CD14-positive monocyte (primary cell): ENCODE data around the gene MED26. TPM values are rescaled to one million over a fixed set of nuclear protein-coding genes. Genes with fewer than 3 reads are reported as not detected.

Experiments
- DNase-seq, 3 donors: peaks; one replicate each; pipeline ENCODE4 v3.0.0-alpha.2; 2011 to 2022
- H2AFZ ChIP-seq: 2 replicates; pipeline ENCODE4 v1.6.0; 2012; ENCODE audit warnings: mild to moderate bottlenecking, low read depth, low read length, inconsistent platforms; ENCODE audit not compliant: insufficient read depth, poor library complexity, severe bottlenecking
- H3K27ac ChIP-seq, 2 donors: 1 replicate in 1 of 2; 2 replicates in 1 of 2; pipeline ENCODE4 v1.5.1; 2012 to 2013; ENCODE audit warnings: low read length in 2 of 2, control low read depth in 1 of 2, inconsistent platforms in 1 of 2, low read depth in 1 of 2, mild to moderate bottlenecking in 1 of 2
- H3K27me3 ChIP-seq, 2 donors: one replicate each; pipeline versions ENCODE4 v1.6.0 to v1.6.1; 2011 to 2013; ENCODE audit warnings: low read length in 2 of 2; ENCODE audit not compliant: control insufficient read depth in 2 of 2, insufficient read depth in 2 of 2
- H3K36me3 ChIP-seq, 2 donors: replicated peaks in 1 of 2; 1 replicate in 1 of 2; 2 replicates in 1 of 2; pipeline versions ENCODE4 v1.5.1 to v1.6.1; 2012 to 2013; ENCODE audit warnings: low read length in 2 of 2, control low read depth in 1 of 2, inconsistent platforms in 1 of 2, mild to moderate bottlenecking in 1 of 2; ENCODE audit not compliant: insufficient read depth in 2 of 2, control insufficient read depth in 1 of 2
- H3K4me1 ChIP-seq, 2 donors: 1 replicate in 1 of 2; 2 replicates in 1 of 2; pipeline versions ENCODE4 v1.5.1 to v1.6.1; 2012 to 2013; ENCODE audit warnings: low read length in 2 of 2, control low read depth in 1 of 2, inconsistent platforms in 1 of 2, mild to moderate bottlenecking in 1 of 2, moderate library complexity in 1 of 2; ENCODE audit not compliant: insufficient read depth in 2 of 2, control insufficient read depth in 1 of 2
- H3K4me2 ChIP-seq: replicated peaks from 2 replicates; pipeline ENCODE3; 2012; ENCODE audit warnings: low read length, moderate library complexity, mild to moderate bottlenecking; ENCODE audit not compliant: poor library complexity, severe bottlenecking; ENCODE audit errors: extremely low read depth
- H3K4me3 ChIP-seq, 3 experiments: fragments of 200-600 bp in 1 of 3; sonication (generic) in 1 of 3; replicated peaks in 1 of 3; 1 replicate in 2 of 3; 2 replicates in 1 of 3; pipeline ENCODE4 v1.5.1; 2011 to 2013; ENCODE audit warnings: low read length in 3 of 3, mild to moderate bottlenecking in 3 of 3, control low read depth in 2 of 3, low read depth in 2 of 3, inconsistent platforms in 1 of 3, moderate library complexity in 1 of 3
- H3K79me2 ChIP-seq: 2 replicates; pipeline ENCODE4 v1.6.0; 2012; ENCODE audit warnings: mild to moderate bottlenecking, control low read depth, inconsistent platforms, low read length, moderate library complexity; ENCODE audit not compliant: insufficient read depth
- H3K9ac ChIP-seq: 2 replicates; pipeline ENCODE4 v1.6.0; 2017; ENCODE audit warnings: low read length, mild to moderate bottlenecking; ENCODE audit not compliant: insufficient read depth, poor library complexity, severe bottlenecking
- H3K9me3 ChIP-seq, 2 donors: replicated peaks in 1 of 2; 1 replicate in 1 of 2; 2 replicates in 1 of 2; pipeline versions ENCODE4 v1.5.1 to v1.6.1; 2012 to 2013; ENCODE audit warnings: low read length in 2 of 2, control low read depth in 1 of 2; ENCODE audit not compliant: control insufficient read depth in 1 of 2, insufficient read depth in 1 of 2
- H4K20me1 ChIP-seq: 2 replicates; pipeline ENCODE4 v1.6.0; 2012; ENCODE audit warnings: mild to moderate bottlenecking, low read length, control low read depth, moderate library complexity; ENCODE audit not compliant: insufficient read depth
- H3K27ac Mint-ChIP-seq, 7 donors: one replicate each; pipeline ENCODE4 v1.8.0; 2020; ENCODE audit warnings: mild to moderate bottlenecking in 7 of 7, mixed read lengths in 7 of 7, moderate library complexity in 6 of 7, inconsistent platforms in 2 of 7
- H3K27me3 Mint-ChIP-seq, 3 donors: one replicate each; pipeline ENCODE4 v1.8.0; 2021 to 2022; ENCODE audit warnings: low read depth in 3 of 3, mild to moderate bottlenecking in 3 of 3, mixed read lengths in 3 of 3, moderate library complexity in 3 of 3, inconsistent platforms in 1 of 3
- H3K36me3 Mint-ChIP-seq, 2 donors: one replicate each; pipeline ENCODE4 v1.8.0; 2020; ENCODE audit warnings: mixed read lengths in 2 of 2, inconsistent platforms in 1 of 2, mild to moderate bottlenecking in 1 of 2
- H3K4me1 Mint-ChIP-seq: one replicate; pipeline ENCODE4 v1.8.0; 2020; ENCODE audit warnings: mild to moderate bottlenecking, mixed read lengths
- H3K4me3 Mint-ChIP-seq, 2 donors: one replicate each; pipeline ENCODE4 v1.8.0; 2020; ENCODE audit warnings: mild to moderate bottlenecking in 2 of 2, mixed read lengths in 2 of 2, moderate library complexity in 1 of 2
- H3K9me3 Mint-ChIP-seq, 7 donors: one replicate each; pipeline ENCODE4 v1.8.0; 2020 to 2022; ENCODE audit warnings: mixed read lengths in 7 of 7, mild to moderate bottlenecking in 6 of 7, moderate library complexity in 6 of 7, inconsistent platforms in 2 of 7
- WGBS: methylation state at CpG from one replicate; pipeline ENCODE4 v1.1.5; 2013; ENCODE audit warnings: missing lambda C conversion rate; ENCODE audit not compliant: insufficient coverage; 5-methylcytosine and 5-hydroxymethylcytosine counted together
- intact Hi-C, 2 donors: fragments of 100-400 bp; cut with micrococcal nuclease; formaldehyde crosslinking; loops; one replicate each; pipeline versions ENCODE4 v1.15.0 to v1.15.1; 2023
- polyA plus RNA-seq, 3 donors: library from polyadenylated mRNA; depleted of rRNA in 1 of 3; unstranded in 2 of 3; stranded (reverse) in 1 of 3; fragments of 300-500 nt in 2 of 3; fragments of >200 nt in 1 of 3; fragmentation: Illumina TruSeq in 2 of 3; gene quantifications; 1 replicate in 2 of 3; 2 replicates in 1 of 3; pipeline ENCODE4 v1.2.3, GENCODE V29; 2012 to 2021
- TF ChIP-seq, protein P1 (sequence below): fragments of 200-600 bp; IDR thresholded peaks from one replicate; pipeline ENCODE4 v1.8.0; 2022; ENCODE audit warnings: antibody characterized with exemption, mild to moderate bottlenecking

The MED26 gene
- polyA plus RNA-seq, 3 donors, result 1.1 to 7.1 (median 2.1) TPM

- Histone ChIP-seq H3K4me2 (no peak overlapping the region), H3K9me3 (no peaks in the 10 kb centered on the region), H4K20me1 (peaks cover 42% of the 10 kb centered on the region), H3K4me1 (no peaks in the 10 kb centered on the region), H2AFZ (no peak overlapping the region), H3K36me3 (peaks cover 96 to 100% of the 10 kb centered on the region in 2 donors), H3K4me3 (no peak overlapping the region), H3K9ac (no peak overlapping the region), H3K27me3 (no peaks in the 10 kb centered on the region), H3K79me2 (peaks cover 9% of the 10 kb centered on the region), H3K27ac (no peak overlapping the region)
- no peaks in the 10 kb centered on the region for H3K9me3 Mint-ChIP-seq
- H3K27ac Mint-ChIP-seq, result no peak overlapping the region
- H3K4me3 Mint-ChIP-seq, result no peak overlapping the region
- no peak for DNase-seq
- TF ChIP-seq, protein P1, sequence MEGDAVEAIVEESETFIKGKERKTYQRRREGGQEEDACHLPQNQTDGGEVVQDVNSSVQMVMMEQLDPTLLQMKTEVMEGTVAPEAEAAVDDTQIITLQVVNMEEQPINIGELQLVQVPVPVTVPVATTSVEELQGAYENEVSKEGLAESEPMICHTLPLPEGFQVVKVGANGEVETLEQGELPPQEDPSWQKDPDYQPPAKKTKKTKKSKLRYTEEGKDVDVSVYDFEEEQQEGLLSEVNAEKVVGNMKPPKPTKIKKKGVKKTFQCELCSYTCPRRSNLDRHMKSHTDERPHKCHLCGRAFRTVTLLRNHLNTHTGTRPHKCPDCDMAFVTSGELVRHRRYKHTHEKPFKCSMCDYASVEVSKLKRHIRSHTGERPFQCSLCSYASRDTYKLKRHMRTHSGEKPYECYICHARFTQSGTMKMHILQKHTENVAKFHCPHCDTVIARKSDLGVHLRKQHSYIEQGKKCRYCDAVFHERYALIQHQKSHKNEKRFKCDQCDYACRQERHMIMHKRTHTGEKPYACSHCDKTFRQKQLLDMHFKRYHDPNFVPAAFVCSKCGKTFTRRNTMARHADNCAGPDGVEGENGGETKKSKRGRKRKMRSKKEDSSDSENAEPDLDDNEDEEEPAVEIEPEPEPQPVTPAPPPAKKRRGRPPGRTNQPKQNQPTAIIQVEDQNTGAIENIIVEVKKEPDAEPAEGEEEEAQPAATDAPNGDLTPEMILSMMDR, result no peak
- no peaks in the 10 kb centered on the region for H3K4me1 Mint-ChIP-seq
- H3K27me3 Mint-ChIP-seq, result no peaks in the 10 kb centered on the region
- intact Hi-C loops, result no loop called here
- WGBS, result 98% methylated on average over 12 of the region's 12 CpGs
- peaks cover 85 to 100% of the 10 kb centered on the region in 2 donors for H3K36me3 Mint-ChIP-seq
Observed at GRCh38 chr19:16531380-16531669, 96.7 kb downstream of the MED26 start.

DNA sequence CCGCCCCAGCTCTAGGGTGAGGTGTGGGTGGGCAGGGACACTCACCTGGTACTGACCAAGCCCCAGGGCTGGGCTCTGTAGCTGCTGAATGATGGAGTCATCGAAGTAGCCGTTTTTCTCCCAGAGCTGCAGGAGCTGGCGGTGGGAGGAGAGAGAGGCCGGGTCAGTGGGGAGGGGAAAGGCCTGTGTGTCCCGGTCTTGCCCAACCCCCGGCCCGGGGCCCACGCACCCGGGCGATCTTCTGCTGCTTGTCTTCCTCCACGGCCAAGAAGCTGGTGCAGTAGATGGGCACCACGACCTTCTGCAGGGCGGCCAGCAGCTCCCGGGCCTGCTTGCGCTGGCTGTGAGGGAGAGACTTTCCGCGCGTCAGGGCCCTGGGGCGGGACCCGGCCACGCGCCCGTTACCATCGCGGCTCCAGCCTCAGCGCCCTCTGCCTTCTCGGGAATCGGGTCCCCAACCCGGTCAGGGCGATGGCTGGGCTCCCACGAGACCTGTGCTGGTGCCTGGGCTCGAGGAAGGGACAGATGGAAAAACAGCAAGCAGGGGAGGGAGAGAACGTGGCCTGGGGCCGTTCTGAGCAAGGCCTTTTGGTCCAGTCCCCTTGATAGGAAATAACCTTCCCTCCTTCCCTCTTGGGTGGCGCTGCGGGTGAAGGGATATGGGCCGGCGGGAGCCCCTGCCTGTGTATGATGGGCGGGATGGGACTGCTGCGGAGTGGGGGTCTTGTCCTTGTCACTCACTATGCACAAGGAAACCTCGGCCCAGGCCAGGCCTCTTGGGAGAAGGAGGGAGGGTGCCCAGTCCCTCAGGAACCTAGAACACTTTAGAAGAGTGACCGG, 97.2 kb downstream of the MED26 start:
- Mint-ChIP-seq H3K4me1 (no peaks in the 10 kb centered on the region), H3K4me3 (no peak overlapping the region), H3K36me3 (peaks cover 84 to 100% of the 10 kb centered on the region in 2 donors), H3K27me3 (no peaks in the 10 kb centered on the region), H3K27ac (peak overlapping the region in 2 of 7 donors; percentile 25 to 54), H3K9me3 (no peaks in the 10 kb centered on the region)
- Histone ChIP-seq H4K20me1 (peaks cover 40% of the 10 kb centered on the region), H3K4me2 (no peak overlapping the region), H3K4me1 (no peaks in the 10 kb centered on the region), H3K36me3 (peaks cover 96 to 100% of the 10 kb centered on the region in 2 donors), H3K27me3 (no peaks in the 10 kb centered on the region), H3K79me2 (peaks cover 3% of the 10 kb centered on the region), H3K9me3 (no peaks in the 10 kb centered on the region), H2AFZ (no peak overlapping the region), H3K9ac (no peak overlapping the region), H3K4me3 (no peak overlapping the region), H3K27ac (no peak overlapping the region)
- TF ChIP-seq, protein P1, result no peak
- 95% methylated on average over 34 of the region's 43 CpGs for WGBS
- intact Hi-C loops, result no loop called here
- DNase-seq, result no peak
